Coronary artery (tissue), 2 donors: ENCODE results near the gene DOLPP1.

Experiments used
- DNase-seq: peaks from one replicate; pipeline ENCODE4 v3.0.0-alpha.2; 2017; ENCODE audit warnings: low spot score
- H3K27ac ChIP-seq, 2 donors: fragments of 200-600 bp; sonication (generic); one replicate each; pipeline ENCODE4 v1.5.1; 2016 to 2019
- H3K4me3 ChIP-seq: fragments of 200-600 bp; sonication (generic); 2 replicates; pipeline ENCODE4 v1.5.1; 2016; ENCODE audit warnings: mild to moderate bottlenecking, moderate library complexity
- TF ChIP-seq, protein P1 (sequence below): fragments of 200-600 bp; sonication (generic); IDR thresholded peaks from one replicate; pipeline ENCODE4 v1.5.1; 2019; ENCODE audit warnings: antibody characterized with exemption

The DOLPP1 gene

GRCh38 chr9:129139233-129139992, 58.5 kb downstream of the DOLPP1 start:
- peak; percentile 91 for DNase-seq
- TF ChIP-seq, protein P1, sequence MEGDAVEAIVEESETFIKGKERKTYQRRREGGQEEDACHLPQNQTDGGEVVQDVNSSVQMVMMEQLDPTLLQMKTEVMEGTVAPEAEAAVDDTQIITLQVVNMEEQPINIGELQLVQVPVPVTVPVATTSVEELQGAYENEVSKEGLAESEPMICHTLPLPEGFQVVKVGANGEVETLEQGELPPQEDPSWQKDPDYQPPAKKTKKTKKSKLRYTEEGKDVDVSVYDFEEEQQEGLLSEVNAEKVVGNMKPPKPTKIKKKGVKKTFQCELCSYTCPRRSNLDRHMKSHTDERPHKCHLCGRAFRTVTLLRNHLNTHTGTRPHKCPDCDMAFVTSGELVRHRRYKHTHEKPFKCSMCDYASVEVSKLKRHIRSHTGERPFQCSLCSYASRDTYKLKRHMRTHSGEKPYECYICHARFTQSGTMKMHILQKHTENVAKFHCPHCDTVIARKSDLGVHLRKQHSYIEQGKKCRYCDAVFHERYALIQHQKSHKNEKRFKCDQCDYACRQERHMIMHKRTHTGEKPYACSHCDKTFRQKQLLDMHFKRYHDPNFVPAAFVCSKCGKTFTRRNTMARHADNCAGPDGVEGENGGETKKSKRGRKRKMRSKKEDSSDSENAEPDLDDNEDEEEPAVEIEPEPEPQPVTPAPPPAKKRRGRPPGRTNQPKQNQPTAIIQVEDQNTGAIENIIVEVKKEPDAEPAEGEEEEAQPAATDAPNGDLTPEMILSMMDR: peak; percentile 97
- Histone ChIP-seq H3K27ac (peak overlapping the region; percentile 91 to 99), H3K4me3 (peak overlapping the region; percentile 72)

DNA sequence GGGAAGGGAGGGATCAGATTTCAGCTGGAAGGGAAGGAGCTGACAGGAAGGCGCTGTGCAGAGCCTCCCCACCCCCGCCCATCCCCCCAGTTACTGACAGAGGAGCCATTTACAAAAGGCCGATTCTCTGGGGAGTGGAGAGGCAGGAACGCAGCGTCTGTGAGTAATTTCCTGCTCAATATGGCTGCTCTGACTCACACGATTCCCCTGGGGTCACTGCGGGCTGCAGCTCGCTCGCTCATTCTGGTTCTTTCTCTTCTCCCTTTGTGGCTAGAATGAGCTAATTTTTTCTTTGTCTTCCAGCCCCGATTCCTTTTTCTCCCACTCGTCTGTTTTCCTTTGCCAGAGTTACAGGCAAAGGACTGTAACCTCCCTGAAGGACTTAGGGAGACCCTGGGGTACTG, 59.1 kb downstream of the DOLPP1 start:
- Histone ChIP-seq H3K4me3 (peak overlapping the region; percentile 72), H3K27ac (peak overlapping the region; percentile 91 to 99)
- TF ChIP-seq, protein P1: no peak
- peak; percentile 99 for DNase-seq
